Measurements from ENCODE around the gene COL6A2.
"Not testable (repeated sequence)": the region's sequence is repeated elsewhere in the genome, so short reads cannot be mapped to it uniquely, and the experiment has no call there.

COL6A2 gene

DNA sequence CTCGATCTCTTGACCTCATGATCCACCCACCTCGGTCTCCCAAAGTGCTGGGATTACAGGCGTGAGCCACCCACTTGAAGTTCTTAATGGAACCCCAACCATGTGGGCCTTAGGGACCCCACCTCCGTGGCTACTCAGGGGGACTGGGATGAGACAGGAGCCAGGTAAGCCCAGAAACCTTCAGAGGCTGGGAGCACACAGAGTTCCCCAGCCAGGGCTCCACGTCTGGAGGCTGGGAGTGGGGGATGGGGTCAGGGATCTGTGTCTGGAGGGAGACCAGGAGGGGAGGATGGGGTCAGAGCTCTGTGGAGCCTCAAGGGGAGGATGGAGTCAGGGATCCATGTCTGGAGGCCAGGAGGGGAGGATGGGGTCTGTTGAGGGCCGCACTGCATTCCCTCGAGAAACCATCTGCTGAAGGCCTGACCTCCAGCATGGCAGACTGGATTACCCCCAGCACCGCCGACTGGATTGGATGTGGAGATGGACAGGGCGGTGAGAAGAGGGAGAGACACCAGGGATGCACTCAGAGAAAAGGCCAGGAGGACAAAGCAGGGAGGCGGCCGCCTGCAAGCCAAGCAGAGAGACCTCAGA is 59.6 kb downstream of the COL6A2 start:
- peak; percentile 9 for DNase-seq

DNA sequence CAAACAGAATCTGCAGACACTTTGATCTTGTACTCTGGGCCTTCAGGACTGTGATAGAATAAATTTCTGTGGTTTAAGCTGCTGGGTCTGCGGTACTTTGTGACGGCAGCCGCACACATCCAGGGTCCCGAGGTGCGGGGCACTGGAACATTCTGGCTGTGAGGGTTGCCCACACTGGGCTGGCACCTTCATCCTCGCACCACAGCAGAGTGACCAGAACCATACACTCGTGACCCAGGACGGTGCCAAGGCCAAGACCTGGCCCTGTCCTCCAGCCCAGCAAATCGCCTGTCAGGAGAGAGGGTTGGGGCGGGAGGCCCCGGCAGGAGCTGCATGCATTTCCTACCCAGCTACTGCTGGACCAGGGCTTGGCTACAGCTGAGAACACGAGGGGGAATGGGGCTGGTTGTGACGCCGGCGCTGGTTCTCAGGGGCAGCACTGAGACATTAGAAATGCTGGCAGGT is 60.1 kb downstream of the COL6A2 start:
- peak; percentile 6 for DNase-seq

DNA sequence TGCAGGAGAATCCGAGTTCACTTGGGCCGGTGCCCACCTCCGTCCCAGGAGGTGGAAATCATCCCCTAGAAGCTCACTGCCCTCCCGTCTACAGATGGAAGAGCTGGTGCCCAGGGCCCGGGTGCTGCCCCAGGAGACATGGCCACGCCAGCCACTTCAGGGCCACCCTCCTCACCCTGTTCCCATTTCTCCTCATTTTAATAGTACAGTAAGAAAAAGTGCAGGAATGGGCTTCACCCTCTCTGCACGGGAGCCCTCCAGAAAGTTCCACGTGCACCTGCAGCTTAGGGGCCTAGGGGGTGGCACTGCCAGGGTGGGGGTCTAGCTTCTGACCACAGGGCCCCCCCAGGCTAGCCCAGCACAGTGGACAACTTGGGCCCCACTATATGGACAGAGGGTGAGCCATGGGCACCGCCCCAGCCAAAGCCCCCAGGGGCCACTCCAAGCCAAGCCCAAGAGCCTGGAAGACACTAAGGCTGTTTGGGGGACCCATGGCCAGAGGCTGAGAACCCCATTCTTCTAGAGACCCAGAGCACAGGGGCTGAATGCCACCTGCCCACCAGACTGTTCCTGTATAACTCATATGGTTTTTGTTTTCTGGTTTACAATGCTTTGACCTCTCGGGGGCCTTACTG is 60.9 kb downstream of the COL6A2 start:
- DNase-seq: peak; percentile 13

GRCh38 chr21:46159390-46159789 is 61.5 kb downstream of the COL6A2 start:
- peak; percentile 14 for DNase-seq

DNA sequence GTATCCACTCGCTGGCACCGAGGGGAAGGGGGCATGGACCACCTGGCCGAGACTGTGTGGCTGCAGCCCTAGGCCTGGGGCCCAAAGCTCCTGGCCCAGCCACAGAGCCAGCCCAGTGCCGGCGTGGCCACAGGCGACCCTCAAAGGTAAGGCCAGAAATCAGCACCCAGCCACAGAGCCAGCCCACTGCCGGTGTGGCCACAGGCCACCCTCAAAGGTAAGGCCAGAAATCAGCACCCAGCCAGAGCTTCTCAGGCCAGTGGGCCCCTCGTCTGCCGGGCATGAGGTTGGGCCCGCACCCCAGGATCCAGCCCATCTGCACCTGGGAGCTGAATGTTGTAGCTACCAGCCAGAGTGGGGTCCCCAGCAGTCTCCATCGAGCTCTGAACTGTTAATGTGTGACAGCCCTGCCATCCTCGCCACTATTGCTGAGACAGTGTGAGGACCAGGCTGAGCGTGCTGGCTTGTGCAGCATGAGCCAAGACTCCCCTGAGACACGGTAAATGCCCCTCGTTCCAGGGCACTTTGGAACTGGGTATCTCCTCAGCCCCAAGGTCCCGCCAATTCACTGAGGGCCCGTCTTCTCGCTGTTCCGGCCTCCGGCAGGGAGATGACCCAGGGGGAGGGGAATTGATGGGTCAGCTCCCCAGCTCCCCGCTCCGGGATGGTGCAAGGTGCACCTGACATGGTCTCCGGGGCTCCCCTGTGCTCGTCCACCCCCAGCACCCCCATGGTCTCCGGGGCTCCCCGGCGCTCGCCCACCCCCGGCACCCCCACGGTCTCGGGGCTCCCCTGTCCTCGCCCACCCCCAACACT is 62.1 kb downstream of the COL6A2 start:
- DNase-seq: peak; percentile 11

DNA sequence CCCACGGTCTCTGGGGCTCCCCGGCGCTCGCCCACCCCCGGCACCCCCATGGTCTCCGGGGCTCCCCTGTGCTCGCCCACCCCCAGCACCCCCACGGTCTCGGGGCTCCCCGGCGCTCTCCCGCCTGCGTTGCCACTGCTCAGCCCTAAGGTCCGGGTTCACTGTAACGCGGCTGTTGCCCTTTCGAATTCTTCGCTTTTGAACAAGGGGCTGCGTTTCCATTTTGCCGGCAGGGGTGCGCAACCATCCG is 62.7 kb downstream of the COL6A2 start:
- DNase-seq: no peak

- peak; percentile 23 for DNase-seq
Observed at GRCh38 chr21:46160907-46161632, 63.2 kb downstream of the COL6A2 start.

DNA sequence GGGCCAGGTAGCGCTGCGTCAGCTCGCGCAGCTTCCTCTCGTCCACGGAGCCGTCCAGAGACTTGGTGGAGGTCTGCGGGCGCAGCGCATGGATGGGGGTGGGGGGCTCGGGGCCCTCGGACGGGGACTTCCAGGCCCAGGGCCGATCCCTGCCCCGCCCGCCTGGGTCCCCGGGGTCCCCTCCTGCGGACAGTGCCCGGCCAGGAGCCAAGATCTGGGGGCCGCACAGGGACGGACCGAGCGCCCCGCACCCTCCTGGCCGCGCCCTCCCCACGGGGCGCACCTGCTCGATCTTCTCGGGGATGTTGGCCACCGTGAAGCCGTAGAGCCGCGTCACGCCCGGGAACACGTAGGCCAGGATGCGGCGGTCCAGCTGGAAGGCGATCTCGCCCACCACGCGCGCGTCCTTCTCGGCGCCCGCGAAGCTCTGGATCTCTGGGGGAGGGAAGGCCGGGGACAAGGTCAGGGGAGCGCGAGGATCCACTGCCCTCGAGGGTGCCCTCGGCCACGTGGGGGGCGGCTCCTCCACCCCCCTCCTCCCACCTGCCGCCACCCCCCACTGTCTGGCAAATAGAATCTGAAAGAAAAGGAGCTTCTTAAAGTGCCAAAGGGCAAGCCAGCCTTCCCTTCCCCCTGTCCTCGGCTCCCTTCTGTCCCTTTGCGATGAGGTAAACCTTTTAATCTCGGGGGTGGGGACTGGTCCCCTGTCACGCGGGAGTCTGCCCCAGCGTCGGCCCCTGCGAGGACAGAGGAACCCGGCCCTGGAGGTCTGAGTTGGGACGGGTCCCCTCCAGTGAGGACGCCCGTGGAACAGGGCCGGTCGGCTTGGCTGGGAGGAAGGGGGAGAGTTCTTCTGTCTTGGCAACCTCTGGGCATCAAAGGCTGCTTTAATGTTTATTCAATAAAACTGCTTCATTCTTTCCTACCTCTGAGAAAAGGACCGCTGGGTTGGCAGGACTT is 64.0 kb downstream of the COL6A2 start:
- DNase-seq: peak; percentile 32

GRCh38 chr21:46163380-46163779 is 65.5 kb downstream of the COL6A2 start:
- peak; percentile 11 for DNase-seq

GRCh38 chr21:46165098-46165497 is 67.2 kb downstream of the COL6A2 start:
- no peak for DNase-seq

GRCh38 chr21:46168238-46168637 is 70.3 kb downstream of the COL6A2 start:
- DNase-seq: peak; percentile 20

- DNase-seq: peak; percentile 4
Observed at GRCh38 chr21:46168659-46169386, 70.9 kb downstream of the COL6A2 start.

- not testable (repeated sequence) for DNase-seq
Observed at GRCh38 chr21:46170436-46171193, 72.7 kb downstream of the COL6A2 start.

DNA sequence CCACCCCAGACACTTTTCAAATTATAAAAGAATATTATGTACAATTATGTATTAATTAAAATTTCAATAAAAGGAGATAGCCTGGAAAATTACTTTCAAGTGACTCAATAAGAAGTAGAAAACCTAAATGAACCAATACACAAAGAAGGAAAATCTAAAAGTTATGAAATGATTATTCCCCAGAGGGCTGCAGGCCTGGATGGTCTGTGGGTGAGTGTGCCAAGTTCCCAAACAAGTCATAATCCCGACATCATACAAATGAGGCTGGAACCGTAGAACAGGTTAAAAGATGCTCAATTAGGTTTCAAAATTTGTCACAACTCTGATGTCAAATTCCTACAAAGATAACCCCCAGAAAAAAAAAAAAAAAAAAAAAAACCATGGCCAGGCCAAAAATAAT is 73.7 kb downstream of the COL6A2 start:
- no peak for DNase-seq

DNA sequence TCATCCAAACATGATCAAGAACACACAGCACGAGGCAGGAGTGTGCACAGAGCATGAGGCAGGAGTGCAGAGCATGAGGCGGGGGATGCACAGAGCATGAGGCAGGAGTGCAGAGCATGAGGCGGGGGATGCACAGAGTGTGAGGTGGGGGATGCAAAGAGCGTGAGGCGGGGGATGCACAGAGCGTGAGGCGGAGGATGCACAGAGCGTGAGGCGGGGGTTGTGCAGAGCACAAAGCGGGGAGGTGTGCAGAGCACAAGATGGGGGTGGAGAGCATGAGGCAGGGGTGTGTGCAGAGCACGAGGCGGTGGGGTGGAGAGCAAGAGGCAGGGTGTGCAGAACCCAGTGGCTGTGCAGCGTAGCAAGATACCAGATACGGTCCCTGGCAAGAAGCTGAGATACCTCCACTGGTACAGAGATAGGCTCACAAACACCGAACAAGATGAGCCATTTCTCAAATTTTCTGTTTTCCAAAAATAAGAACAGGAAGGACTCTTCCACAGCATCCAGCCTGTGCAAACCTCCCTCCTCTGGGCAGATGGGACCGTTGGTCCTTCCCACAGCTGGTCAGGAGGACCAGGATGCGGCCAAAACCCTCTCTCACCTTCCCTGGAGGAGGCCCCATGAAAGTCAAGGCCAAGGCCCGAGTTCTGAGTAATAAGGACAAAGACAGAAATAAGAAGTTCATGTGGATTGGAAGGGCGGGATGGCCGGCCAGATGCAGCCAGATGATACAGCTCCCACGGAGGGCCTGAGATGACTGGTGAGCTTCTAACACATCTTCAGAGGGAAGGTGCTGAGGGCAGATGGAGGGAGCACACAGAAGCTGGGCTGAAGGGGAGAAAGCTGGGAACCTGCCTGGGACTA is 74.3 kb downstream of the COL6A2 start:
- peak; percentile 7 for DNase-seq

GRCh38 chr21:46172863-46173528 is 75.1 kb downstream of the COL6A2 start:
- peak; percentile 8 for DNase-seq

DNA sequence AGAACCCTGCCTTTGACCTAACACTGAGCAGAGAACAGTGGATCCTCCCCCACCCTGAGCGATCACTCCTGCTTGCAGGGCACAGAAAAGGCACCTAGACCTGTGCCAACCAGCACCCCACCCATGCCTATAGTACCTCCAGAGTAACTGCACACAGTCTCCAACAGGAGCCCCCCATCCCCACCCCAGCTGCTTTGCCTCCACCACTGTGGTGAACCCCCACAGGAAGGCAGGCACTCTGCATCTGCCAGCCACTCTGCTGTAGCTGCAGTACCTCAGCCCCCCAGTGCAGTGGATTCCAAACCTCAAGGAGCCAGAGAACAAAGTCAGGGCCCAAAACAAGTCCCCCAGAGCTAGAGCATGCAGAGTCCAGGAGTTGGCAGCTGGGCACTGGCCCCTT is 75.7 kb downstream of the COL6A2 start:
- no peak for DNase-seq

DNA sequence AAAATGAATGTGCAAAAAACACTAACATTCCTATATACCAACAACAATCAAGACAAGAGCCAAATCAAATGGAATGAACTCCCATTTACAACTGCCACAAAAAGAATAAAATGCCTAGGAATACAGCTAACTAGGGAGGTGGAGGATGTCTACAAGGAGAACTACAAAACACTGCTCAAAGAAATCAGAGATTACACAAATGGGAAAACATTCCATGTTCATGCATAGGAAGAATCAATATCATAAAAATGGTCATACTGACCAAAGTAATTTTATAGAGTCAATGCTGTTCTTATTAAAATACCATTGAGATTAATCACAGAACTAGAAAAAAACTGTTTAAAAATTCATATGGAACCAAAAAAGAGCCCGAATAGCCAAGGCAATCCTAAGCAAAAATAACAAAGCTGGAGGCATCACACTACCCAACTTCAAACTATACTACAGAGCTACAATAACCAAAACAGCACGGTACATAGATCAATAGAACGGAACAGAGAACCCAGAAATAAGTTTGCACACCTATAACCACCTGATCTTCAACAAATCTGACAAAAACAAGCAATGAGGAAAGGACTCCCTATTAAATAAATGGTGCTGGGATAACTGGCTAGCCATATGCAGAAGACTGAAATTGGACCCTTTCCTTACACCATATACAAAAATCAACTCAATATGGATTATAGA is 78.7 kb downstream of the COL6A2 start:
- not testable (repeated sequence) for DNase-seq

DNA sequence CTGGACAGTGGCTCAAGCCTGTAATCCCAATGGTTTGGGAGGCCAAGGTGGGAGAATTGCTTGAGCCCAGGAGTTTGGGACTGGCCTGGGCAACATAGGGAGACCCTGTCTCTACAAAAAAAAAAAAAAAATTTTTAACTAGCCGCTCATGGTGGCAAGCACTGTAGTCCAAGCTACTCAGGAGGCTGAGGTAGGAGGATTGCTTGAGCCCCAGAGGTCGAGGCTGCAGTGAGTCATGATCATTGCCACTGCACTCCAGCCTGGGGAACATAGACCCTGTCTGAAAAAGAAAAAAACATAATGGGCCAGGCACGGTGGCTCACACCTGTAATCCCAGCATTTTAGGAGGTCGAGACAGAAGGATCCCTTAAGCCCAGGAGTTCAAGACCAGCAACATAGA is 81.0 kb downstream of the COL6A2 start:
- no peak for DNase-seq
